SK-N-SH (cell line): ENCODE results near the gene EXOC4. TPM values are rescaled to one million over a fixed set of nuclear protein-coding genes. Genes with fewer than 3 reads are reported as not detected.

Source experiments
- CTCF ChIA-PET: fragments of 300-600, 350-600 bp; formaldehyde crosslinking; extraction: SDS; loops from one replicate; lab custom pipeline; 2021; lab: Yijun Ruan, JAX
- POLR2A ChIA-PET: fragments of 350-600 bp; sonication (Branson Sonifier 250); formaldehyde crosslinking; extraction: SDS; loops from one replicate; lab custom pipeline; 2020; ENCODE audit warnings: antibody characterized with exemption, inconsistent platforms; lab: Yijun Ruan, JAX
- DNase-seq: peaks from one replicate; pipeline ENCODE4 v3.0.0; 2012
- H2AFZ ChIP-seq: fragments of 200-600 bp; sonication (generic); 2 replicates; pipeline ENCODE4 v1.8.1; 2016; ENCODE audit warnings: antibody characterized with exemption, mild to moderate bottlenecking, low read depth
- H3F3A ChIP-seq: fragments of 200-600 bp; sonication (generic); replicated peaks from 2 replicates; pipeline ENCODE3; 2016; ENCODE audit warnings: antibody characterized with exemption, mild to moderate bottlenecking; ENCODE audit not compliant: insufficient read depth
- H3K27ac ChIP-seq, 2 experiments: fragments of 200-500 bp in 1 of 2; fragments of 200-600 bp in 1 of 2; sonication (Bioruptor generic) in 1 of 2; sonication (generic), shearing (Covaris generic) in 1 of 2; 2 replicates each; pipeline versions ENCODE4 v1.5.1 to v1.6.1; 2014 to 2016; ENCODE audit warnings: low read depth in 2 of 2, inconsistent platforms in 1 of 2, low read length in 1 of 2, mild to moderate bottlenecking in 1 of 2, mixed read lengths in 1 of 2
- H3K27me3 ChIP-seq: fragments of 200-600 bp; sonication (generic), shearing (Covaris generic); 2 replicates; pipeline ENCODE4 v1.6.1; 2016; ENCODE audit warnings: mixed run types; ENCODE audit not compliant: insufficient read depth
- H3K36me3 ChIP-seq, 2 experiments: fragments of 200-500 bp in 1 of 2; fragments of 200-600 bp in 1 of 2; sonication (Bioruptor generic) in 1 of 2; sonication (generic) in 1 of 2; replicated peaks in 1 of 2; 2 replicates each; pipeline versions ENCODE3 to v1.5.1; 2014 to 2016; ENCODE audit warnings: low read length in 1 of 2, mild to moderate bottlenecking in 1 of 2; ENCODE audit not compliant: insufficient read depth in 2 of 2, control insufficient read depth in 1 of 2
- H3K4me1 ChIP-seq, 2 experiments: fragments of 200-500 bp in 1 of 2; fragments of 200-600 bp in 1 of 2; sonication (Bioruptor generic) in 1 of 2; sonication (generic), shearing (Covaris generic) in 1 of 2; 2 replicates each; pipeline versions ENCODE4 v1.5.1 to v1.6.1; 2014 to 2016; ENCODE audit warnings: low read depth in 1 of 2, low read length in 1 of 2, mixed run types in 1 of 2; ENCODE audit not compliant: insufficient read depth in 2 of 2, control insufficient read depth in 1 of 2
- H3K4me2 ChIP-seq: fragments of 200-600 bp; sonication (generic), shearing (Covaris generic); 2 replicates; pipeline ENCODE4 v1.6.1; 2017; ENCODE audit warnings: mixed run types
- H3K4me3 ChIP-seq, 2 experiments: fragments of 200-500 bp in 1 of 2; fragments of 200-600 bp in 1 of 2; sonication (Bioruptor generic) in 1 of 2; sonication (generic), shearing (Covaris generic) in 1 of 2; 2 replicates each; pipeline versions ENCODE4 v1.5.1 to v1.8.1; 2014 to 2016; ENCODE audit warnings: low read depth in 2 of 2, inconsistent platforms in 1 of 2, low read length in 1 of 2, mild to moderate bottlenecking in 1 of 2, mixed read lengths in 1 of 2, moderate library complexity in 1 of 2
- H3K79me2 ChIP-seq: fragments of 200-600 bp; sonication (generic); 2 replicates; pipeline ENCODE4 v1.8.1; 2017; ENCODE audit warnings: mild to moderate bottlenecking; ENCODE audit not compliant: insufficient read depth
- H3K9ac ChIP-seq: fragments of 200-600 bp; sonication (generic); 2 replicates; pipeline ENCODE4 v1.6.1; 2017; ENCODE audit warnings: mixed run types
- H3K9me2 ChIP-seq: fragments of 200-600 bp; sonication (generic); 2 replicates; pipeline ENCODE4 v1.6.1; 2017; ENCODE audit warnings: mixed run types
- H3K9me3 ChIP-seq: fragments of 200-600 bp; sonication (generic); 2 replicates; pipeline ENCODE4 v1.6.1; 2017; ENCODE audit warnings: mixed run types, mild to moderate bottlenecking, moderate library complexity
- H4K20me1 ChIP-seq: fragments of 200-600 bp; sonication (generic); 2 replicates; pipeline ENCODE4 v1.6.1; 2017; ENCODE audit warnings: mild to moderate bottlenecking, mixed run types; ENCODE audit not compliant: insufficient read depth
- EP300 ChIP-seq, 2 experiments: IDR thresholded peaks; 2 replicates each; pipeline versions ENCODE4 v1.4.0 to v1.6.1; 2012; ENCODE audit warnings: borderline replicate concordance in 1 of 2, low read depth in 1 of 2, low read length in 1 of 2
- EZH2phosphoT487 ChIP-seq: fragments of 200-600 bp; sonication (generic); IDR thresholded peaks from 2 replicates; pipeline ENCODE4 v1.6.1; 2017; ENCODE audit warnings: low read depth, mixed run types, mild to moderate bottlenecking, antibody characterized with exemption, moderate library complexity, borderline replicate concordance
- FOXJ3 ChIP-seq: sonication (generic); formaldehyde crosslinking; IDR thresholded peaks from 2 replicates; pipeline ENCODE4 v1.5.1; 2020; ENCODE audit warnings: mild to moderate bottlenecking, missing genetic modification reagents
- GATA2 ChIP-seq: sonication (generic); formaldehyde crosslinking; IDR thresholded peaks from 2 replicates; pipeline ENCODE4 v1.5.0; 2020; ENCODE audit warnings: mild to moderate bottlenecking, missing genetic modification reagents
- NRF1 ChIP-seq: IDR thresholded peaks from 2 replicates; pipeline ENCODE4 v1.6.1; 2012; ENCODE audit warnings: low read depth, mild to moderate bottlenecking, low read length
- POLR2AphosphoS5 ChIP-seq: IDR thresholded peaks from 2 replicates; pipeline ENCODE4 v1.6.1; 2012; ENCODE audit warnings: low read depth, low read length
- RFX5 ChIP-seq: IDR thresholded peaks from 2 replicates; pipeline ENCODE4 v1.6.1; 2012; ENCODE audit warnings: mild to moderate bottlenecking, improper control_type of control experiment, low read length
- SIN3A ChIP-seq: IDR thresholded peaks from 2 replicates; pipeline ENCODE4 v1.6.1; 2012; ENCODE audit warnings: low read depth, mild to moderate bottlenecking, low read length, moderate library complexity, borderline replicate concordance
- SMC3 ChIP-seq: IDR thresholded peaks from 2 replicates; pipeline ENCODE4 v1.6.1; 2012; ENCODE audit warnings: low read depth, low read length, improper control_type of control experiment
- TEAD4 ChIP-seq: IDR thresholded peaks from 2 replicates; pipeline ENCODE4 v1.4.0; 2012; ENCODE audit warnings: mild to moderate bottlenecking, borderline replicate concordance; ENCODE audit not compliant: insufficient read depth
- WGBS: methylation state at CpG from one replicate; pipeline ENCODE4 v1.1.6; 2017; ENCODE audit warnings: low lambda C conversion rate; 5-methylcytosine and 5-hydroxymethylcytosine counted together
- polyA plus RNA-seq, 3 experiments: library from polyadenylated mRNA; depleted of rRNA; stranded (reverse); fragments of >200 nt; gene quantifications; 2 replicates each; pipeline ENCODE4 v1.2.3, GENCODE V29; 2012
- TF ChIP-seq, protein P1 (sequence below): IDR thresholded peaks from 2 replicates; pipeline ENCODE4 v1.6.1; 2012; ENCODE audit warnings: mild to moderate bottlenecking, low read depth, low read length, moderate library complexity
- TF ChIP-seq, protein P2 (sequence below): fragments of 200-600 bp; sonication (generic); IDR thresholded peaks from 2 replicates; pipeline ENCODE4 v1.6.1; 2017; ENCODE audit warnings: antibody characterized with exemption, mild to moderate bottlenecking, moderate library complexity
- TF ChIP-seq, protein P3 (sequence below): fragments of 150-350 bp; IDR thresholded peaks from 2 replicates; pipeline ENCODE4 v1.6.1; 2017; ENCODE audit warnings: antibody characterized with exemption, low read length, low read depth, borderline replicate concordance
- TF ChIP-seq, protein P4 (sequence below): IDR thresholded peaks from 2 replicates; pipeline ENCODE4 v1.4.0; 2012; ENCODE audit warnings: low read depth, borderline replicate concordance
- TF ChIP-seq, protein P5 (sequence below): IDR thresholded peaks from 2 replicates; pipeline ENCODE4 v1.4.0; 2012; ENCODE audit warnings: low read depth, borderline replicate concordance
- TF ChIP-seq, protein P6 (sequence below): fragments of 150-350 bp; IDR thresholded peaks from 2 replicates; pipeline ENCODE4 v1.6.1; 2016; ENCODE audit warnings: mild to moderate bottlenecking, low read depth, low read length

The EXOC4 gene
- polyA plus RNA-seq, 1 of the 3 experiments (the other 2 are of a cell fraction) = 37.3 TPM

DNA sequence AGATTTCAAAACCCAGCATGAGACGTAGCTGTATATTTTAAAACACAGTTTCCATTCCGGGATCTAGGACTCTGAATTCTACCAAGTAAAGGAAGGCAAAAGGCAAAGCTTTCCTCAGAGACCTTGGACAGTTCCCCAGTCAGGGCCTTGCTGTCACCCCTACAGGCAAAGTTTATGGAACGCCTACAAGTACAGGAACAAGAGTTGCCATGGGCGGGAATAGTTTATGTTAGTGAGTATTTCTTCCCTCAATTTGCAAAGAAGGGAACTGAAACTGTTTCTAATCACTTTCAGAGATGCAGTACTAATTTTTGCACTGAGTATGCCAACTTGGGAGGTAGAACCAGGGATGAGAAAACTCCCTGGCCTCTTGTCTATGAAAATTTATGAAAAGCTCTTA is 806.1 kb downstream of the EXOC4 start:
- Histone ChIP-seq H3K4me3 (no peak overlapping the region), H4K20me1 (no peaks in the 10 kb centered on the region), H3K27ac (no peak overlapping the region), H2AFZ (no peak overlapping the region), H3K79me2 (no peaks in the 10 kb centered on the region), H3K9ac (no peak overlapping the region), H3K36me3 (peaks cover 4 to 16% of the 10 kb centered on the region in 2 experiments), H3K27me3 (no peaks in the 10 kb centered on the region), H3F3A (no peaks in the 10 kb centered on the region), H3K4me1 (peaks cover 0 to 7% of the 10 kb centered on the region in 2 experiments; a peak in 2 of 4 replicates), H3K9me2 (no peaks in the 10 kb centered on the region), H3K9me3 (no peaks in the 10 kb centered on the region), H3K4me2 (no peak overlapping the region)
- CTCF ChIA-PET = no interaction called here
- DNase-seq = no peak
- TF ChIP-seq TEAD4 (no peak), EP300 (IDR thresholded peaks at IDR 0.05; ENCODE audit: borderline replicate concordance in 1 of 2, low read depth in 1 of 2, low read length in 1 of 2) (no peak), GATA2 (CRISPR knock-in tag) (no peak)
- TF ChIP-seq, protein P1, sequence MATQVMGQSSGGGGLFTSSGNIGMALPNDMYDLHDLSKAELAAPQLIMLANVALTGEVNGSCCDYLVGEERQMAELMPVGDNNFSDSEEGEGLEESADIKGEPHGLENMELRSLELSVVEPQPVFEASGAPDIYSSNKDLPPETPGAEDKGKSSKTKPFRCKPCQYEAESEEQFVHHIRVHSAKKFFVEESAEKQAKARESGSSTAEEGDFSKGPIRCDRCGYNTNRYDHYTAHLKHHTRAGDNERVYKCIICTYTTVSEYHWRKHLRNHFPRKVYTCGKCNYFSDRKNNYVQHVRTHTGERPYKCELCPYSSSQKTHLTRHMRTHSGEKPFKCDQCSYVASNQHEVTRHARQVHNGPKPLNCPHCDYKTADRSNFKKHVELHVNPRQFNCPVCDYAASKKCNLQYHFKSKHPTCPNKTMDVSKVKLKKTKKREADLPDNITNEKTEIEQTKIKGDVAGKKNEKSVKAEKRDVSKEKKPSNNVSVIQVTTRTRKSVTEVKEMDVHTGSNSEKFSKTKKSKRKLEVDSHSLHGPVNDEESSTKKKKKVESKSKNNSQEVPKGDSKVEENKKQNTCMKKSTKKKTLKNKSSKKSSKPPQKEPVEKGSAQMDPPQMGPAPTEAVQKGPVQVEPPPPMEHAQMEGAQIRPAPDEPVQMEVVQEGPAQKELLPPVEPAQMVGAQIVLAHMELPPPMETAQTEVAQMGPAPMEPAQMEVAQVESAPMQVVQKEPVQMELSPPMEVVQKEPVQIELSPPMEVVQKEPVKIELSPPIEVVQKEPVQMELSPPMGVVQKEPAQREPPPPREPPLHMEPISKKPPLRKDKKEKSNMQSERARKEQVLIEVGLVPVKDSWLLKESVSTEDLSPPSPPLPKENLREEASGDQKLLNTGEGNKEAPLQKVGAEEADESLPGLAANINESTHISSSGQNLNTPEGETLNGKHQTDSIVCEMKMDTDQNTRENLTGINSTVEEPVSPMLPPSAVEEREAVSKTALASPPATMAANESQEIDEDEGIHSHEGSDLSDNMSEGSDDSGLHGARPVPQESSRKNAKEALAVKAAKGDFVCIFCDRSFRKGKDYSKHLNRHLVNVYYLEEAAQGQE = peak; percentile 94
- 90% methylated on average over 4 of the region's 4 CpGs for WGBS
- POLR2A ChIA-PET = no interaction called here

DNA sequence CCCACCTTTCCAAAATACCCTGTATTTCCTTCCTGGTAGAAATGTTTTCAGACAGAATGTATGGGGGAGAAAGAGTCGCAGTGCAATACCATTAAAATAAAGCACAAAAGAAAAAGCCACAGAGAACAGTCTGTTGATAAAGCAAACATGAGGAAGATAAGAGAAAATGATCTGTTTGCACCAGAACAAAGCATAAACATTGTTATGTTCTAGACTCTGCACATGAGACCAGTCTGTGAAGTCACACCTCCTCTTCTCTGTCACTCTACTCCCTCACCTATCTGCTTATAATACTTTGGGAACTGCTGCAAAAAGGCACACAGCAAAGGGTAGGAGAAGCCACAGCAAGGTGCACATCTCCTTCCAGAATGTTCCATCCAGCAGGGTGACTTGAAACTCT is 807.0 kb downstream of the EXOC4 start:
- DNase-seq = no peak
- Histone ChIP-seq H4K20me1 (no peaks in the 10 kb centered on the region), H3K9ac (no peak overlapping the region), H3K79me2 (no peaks in the 10 kb centered on the region), H3F3A (no peaks in the 10 kb centered on the region), H3K36me3 (peaks cover 4 to 21% of the 10 kb centered on the region in 2 experiments), H2AFZ (no peak overlapping the region), H3K4me3 (no peak overlapping the region), H3K4me1 (peaks cover 0 to 7% of the 10 kb centered on the region in 2 experiments; a peak in 2 of 4 replicates), H3K27ac (no peak overlapping the region), H3K4me2 (no peak overlapping the region), H3K9me3 (no peaks in the 10 kb centered on the region), H3K9me2 (no peaks in the 10 kb centered on the region), H3K27me3 (no peaks in the 10 kb centered on the region)
- CTCF ChIA-PET = no interaction called here
- POLR2A ChIA-PET = no interaction called here
- 90% methylated on average over 1 of the region's 1 CpG for WGBS
- TF ChIP-seq NRF1 (no peak), POLR2AphosphoS5 (no peak), RFX5 (no peak), FOXJ3 (CRISPR knock-in tag) (no peak), EZH2phosphoT487 (no peak), SMC3 (no peak), SIN3A (no peak)
- TF ChIP-seq, protein P2, sequence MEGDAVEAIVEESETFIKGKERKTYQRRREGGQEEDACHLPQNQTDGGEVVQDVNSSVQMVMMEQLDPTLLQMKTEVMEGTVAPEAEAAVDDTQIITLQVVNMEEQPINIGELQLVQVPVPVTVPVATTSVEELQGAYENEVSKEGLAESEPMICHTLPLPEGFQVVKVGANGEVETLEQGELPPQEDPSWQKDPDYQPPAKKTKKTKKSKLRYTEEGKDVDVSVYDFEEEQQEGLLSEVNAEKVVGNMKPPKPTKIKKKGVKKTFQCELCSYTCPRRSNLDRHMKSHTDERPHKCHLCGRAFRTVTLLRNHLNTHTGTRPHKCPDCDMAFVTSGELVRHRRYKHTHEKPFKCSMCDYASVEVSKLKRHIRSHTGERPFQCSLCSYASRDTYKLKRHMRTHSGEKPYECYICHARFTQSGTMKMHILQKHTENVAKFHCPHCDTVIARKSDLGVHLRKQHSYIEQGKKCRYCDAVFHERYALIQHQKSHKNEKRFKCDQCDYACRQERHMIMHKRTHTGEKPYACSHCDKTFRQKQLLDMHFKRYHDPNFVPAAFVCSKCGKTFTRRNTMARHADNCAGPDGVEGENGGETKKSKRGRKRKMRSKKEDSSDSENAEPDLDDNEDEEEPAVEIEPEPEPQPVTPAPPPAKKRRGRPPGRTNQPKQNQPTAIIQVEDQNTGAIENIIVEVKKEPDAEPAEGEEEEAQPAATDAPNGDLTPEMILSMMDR = no peak
- TF ChIP-seq, protein P3, sequence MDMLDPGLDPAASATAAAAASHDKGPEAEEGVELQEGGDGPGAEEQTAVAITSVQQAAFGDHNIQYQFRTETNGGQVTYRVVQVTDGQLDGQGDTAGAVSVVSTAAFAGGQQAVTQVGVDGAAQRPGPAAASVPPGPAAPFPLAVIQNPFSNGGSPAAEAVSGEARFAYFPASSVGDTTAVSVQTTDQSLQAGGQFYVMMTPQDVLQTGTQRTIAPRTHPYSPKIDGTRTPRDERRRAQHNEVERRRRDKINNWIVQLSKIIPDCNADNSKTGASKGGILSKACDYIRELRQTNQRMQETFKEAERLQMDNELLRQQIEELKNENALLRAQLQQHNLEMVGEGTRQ = no peak
- TF ChIP-seq, protein P4, sequence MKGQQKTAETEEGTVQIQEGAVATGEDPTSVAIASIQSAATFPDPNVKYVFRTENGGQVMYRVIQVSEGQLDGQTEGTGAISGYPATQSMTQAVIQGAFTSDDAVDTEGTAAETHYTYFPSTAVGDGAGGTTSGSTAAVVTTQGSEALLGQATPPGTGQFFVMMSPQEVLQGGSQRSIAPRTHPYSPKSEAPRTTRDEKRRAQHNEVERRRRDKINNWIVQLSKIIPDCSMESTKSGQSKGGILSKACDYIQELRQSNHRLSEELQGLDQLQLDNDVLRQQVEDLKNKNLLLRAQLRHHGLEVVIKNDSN = no peak
- TF ChIP-seq, protein P5, sequence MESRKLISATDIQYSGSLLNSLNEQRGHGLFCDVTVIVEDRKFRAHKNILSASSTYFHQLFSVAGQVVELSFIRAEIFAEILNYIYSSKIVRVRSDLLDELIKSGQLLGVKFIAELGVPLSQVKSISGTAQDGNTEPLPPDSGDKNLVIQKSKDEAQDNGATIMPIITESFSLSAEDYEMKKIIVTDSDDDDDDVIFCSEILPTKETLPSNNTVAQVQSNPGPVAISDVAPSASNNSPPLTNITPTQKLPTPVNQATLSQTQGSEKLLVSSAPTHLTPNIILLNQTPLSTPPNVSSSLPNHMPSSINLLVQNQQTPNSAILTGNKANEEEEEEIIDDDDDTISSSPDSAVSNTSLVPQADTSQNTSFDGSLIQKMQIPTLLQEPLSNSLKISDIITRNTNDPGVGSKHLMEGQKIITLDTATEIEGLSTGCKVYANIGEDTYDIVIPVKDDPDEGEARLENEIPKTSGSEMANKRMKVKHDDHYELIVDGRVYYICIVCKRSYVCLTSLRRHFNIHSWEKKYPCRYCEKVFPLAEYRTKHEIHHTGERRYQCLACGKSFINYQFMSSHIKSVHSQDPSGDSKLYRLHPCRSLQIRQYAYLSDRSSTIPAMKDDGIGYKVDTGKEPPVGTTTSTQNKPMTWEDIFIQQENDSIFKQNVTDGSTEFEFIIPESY = no peak
- TF ChIP-seq, protein P6, sequence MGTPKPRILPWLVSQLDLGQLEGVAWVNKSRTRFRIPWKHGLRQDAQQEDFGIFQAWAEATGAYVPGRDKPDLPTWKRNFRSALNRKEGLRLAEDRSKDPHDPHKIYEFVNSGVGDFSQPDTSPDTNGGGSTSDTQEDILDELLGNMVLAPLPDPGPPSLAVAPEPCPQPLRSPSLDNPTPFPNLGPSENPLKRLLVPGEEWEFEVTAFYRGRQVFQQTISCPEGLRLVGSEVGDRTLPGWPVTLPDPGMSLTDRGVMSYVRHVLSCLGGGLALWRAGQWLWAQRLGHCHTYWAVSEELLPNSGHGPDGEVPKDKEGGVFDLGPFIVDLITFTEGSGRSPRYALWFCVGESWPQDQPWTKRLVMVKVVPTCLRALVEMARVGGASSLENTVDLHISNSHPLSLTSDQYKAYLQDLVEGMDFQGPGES = no peak
